PFSK-1 (cell line): ENCODE measurements around the gene CD52.

Experiments used
- FOXP2 ChIP-seq: optimal IDR thresholded peaks from 2 replicates; pipeline ENCODE3; 2011; ENCODE audit warnings: borderline replicate concordance, control low read depth, inconsistent platforms; ENCODE audit not compliant: insufficient read depth; ENCODE audit errors: extremely low read length, extremely low read depth
- POLR2AphosphoS5 ChIP-seq: IDR thresholded peaks from 2 replicates; pipeline ENCODE4 v1.6.1; 2012; ENCODE audit warnings: low read depth, mild to moderate bottlenecking, control low read depth, low read length, moderate library complexity
- REST ChIP-seq, 2 experiments: IDR thresholded peaks; 2 replicates each; pipeline versions ENCODE4 v1.6.1 to v1.8.0; 2011 to 2012; ENCODE audit warnings: low read depth in 2 of 2, low read length in 2 of 2, control low read depth in 1 of 2, inconsistent platforms in 1 of 2, mild to moderate bottlenecking in 1 of 2, moderate library complexity in 1 of 2; ENCODE audit not compliant: insufficient read depth in 1 of 2
- SIN3A ChIP-seq: IDR thresholded peaks from 2 replicates; pipeline ENCODE4 v1.6.1; 2012; ENCODE audit warnings: mild to moderate bottlenecking, low read length, moderate library complexity, borderline replicate concordance; ENCODE audit not compliant: insufficient read depth
- TAF1 ChIP-seq: IDR thresholded peaks from 2 replicates; pipeline ENCODE4 v1.6.1; 2012; ENCODE audit warnings: low read length, control low read depth, borderline replicate concordance; ENCODE audit not compliant: insufficient read depth

The CD52 gene

GRCh38 chr1:26315874-26316850 lies 1.6 kb upstream of the CD52 start:
- no peak for TF ChIP-seq SIN3A
- no peak for TF ChIP-seq FOXP2
- TF ChIP-seq REST (IDR thresholded peaks at IDR 0.05; ENCODE audit: insufficient read depth in 1 of 2, low read depth in 2 of 2, low read length in 2 of 2): no peak
- TF ChIP-seq POLR2AphosphoS5: no peak

- TF ChIP-seq FOXP2 (no peak), SIN3A (no peak)
These were observed 612 bp upstream of the CD52 start for GRCh38 chr1:26317146-26317545.

- TF ChIP-seq SIN3A (no peak), POLR2AphosphoS5 (no peak), FOXP2 (no peak), TAF1 (no peak), REST (IDR thresholded peaks at IDR 0.05; ENCODE audit: insufficient read depth in 1 of 2, low read depth in 2 of 2, low read length in 2 of 2) (no peak)
These were observed 743 bp downstream of the CD52 start for GRCh38 chr1:26318338-26319064.

GRCh38 chr1:26320896-26321295 lies 3.1 kb downstream of the CD52 start:
- TF ChIP-seq POLR2AphosphoS5: no peak

- no peak for TF ChIP-seq REST (IDR thresholded peaks at IDR 0.05; ENCODE audit: insufficient read depth in 1 of 2, low read depth in 2 of 2, low read length in 2 of 2)
- TF ChIP-seq SIN3A: no peak
- no peak for TF ChIP-seq POLR2AphosphoS5
- no peak for TF ChIP-seq TAF1
- peak; percentile 32 for TF ChIP-seq FOXP2
These were observed 3.7 kb downstream of the CD52 start for GRCh38 chr1:26321315-26322041.

GRCh38 chr1:26322042-26322331 lies 4.2 kb downstream of the CD52 start:
- no peak for TF ChIP-seq REST (IDR thresholded peaks at IDR 0.05; ENCODE audit: insufficient read depth in 1 of 2, low read depth in 2 of 2, low read length in 2 of 2)
- no peak for TF ChIP-seq TAF1
- TF ChIP-seq FOXP2: no peak
- TF ChIP-seq SIN3A: no peak
- TF ChIP-seq POLR2AphosphoS5: no peak
